HL-60/S4 (cell line): ENCODE data around the gene GAMT.
"Not testable (repeated sequence)": the region's sequence is repeated elsewhere in the genome, so short reads cannot be mapped to it uniquely, and the experiment has no call there.

Experiments
- in situ Hi-C: fragments of 300-500 bp; cut with MboI; formaldehyde crosslinking; loops from 2 replicates; pipeline ENCODE4 v1.14.3; 2022; ENCODE audit warnings: low sequenced_read_pairs

GAMT gene

DNA sequence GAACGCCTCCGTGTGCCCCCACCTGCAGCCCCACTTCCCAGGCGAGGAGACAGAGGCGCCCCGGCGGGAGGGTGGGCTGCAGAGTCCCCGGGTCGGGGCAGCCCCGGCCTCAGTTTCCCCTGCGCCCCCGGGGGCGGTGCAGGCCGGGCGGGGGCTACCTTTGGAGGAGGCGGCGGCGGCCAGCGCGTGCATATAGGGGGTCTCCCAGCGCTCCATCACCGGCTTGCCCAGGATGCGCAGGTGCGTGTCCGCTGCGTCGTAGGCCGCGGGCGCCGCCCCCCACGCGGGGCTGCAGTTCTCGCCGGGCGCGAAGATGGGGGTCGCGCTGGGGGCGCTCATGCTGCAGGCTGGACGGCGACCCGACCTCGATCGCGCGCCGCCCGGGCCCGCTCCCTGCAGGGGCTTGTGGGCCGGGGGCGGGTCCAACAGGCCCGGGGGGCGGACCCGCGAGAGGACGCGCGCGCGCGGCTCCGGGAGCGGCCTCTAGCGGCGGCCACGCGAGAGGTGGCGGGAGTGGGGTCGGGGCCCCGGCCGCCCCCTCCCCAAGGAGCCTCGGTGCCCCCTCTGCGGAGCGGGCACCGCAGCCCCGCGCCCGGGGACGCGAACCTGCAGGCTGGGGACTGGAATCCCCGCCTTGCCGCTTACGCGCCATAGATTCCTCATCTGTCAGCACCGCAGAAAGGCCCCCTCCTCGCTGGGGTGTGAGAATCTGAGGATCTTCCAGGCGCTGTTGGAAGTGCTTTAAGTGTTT lies at the start of gene GAMT:
TSS of gene GAMT (minus strand) at position 405 of the 751 bp plus-strand sequence. CDS start at position 339, 66 bp downstream.
- in situ Hi-C loops = no loop called here

- in situ Hi-C loops = no loop called here
Measured at GRCh38 chr19:1449467-1450442, 48.4 kb upstream of the GAMT start, which contains the start of gene APC2. TSS of gene APC2 (plus strand) at chr19:1450121. CDS start at chr19:1453002, 2,881 bp downstream.

DNA sequence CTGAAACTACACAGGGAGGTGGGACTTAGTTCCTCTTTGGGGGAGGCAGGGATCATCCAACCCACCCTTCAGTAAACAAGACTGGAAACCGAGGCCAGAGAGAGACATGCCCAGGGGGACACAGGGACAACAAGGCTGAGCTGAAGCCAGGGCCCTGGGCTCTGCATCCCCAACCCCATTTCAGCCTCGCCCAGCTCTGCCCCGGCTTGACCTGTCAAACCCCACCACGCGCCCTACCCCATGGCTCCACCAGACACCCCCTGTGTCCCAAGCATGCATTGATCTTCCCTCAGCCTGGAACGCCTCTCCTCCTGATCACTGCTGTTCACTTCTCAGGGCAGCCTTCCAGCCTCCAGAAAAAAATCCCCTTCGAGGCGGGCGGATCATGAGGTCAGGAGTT lies 46.6 kb upstream of the GAMT start:
- in situ Hi-C loops = no loop called here

DNA sequence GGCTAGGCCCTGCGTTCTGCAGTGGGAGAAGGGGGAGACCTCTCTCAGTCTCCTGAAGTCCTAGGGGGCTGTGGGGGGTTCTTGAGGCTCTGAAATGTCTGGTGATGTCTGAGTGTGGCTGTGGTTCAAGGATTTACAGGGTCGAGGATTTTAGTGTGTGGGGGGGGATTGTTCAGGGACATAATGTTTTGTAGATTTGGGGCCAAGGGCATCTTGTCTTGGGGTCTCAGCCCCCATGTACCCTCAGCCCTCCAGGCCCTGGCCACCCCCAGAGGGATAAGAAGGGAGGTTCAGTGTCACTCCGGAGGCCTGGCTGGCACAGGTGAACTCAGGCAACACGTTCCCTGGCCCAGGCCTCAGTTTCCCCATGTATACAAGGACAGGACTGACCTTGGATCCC lies 46.2 kb upstream of the GAMT start:
- in situ Hi-C loops = no loop called here

DNA sequence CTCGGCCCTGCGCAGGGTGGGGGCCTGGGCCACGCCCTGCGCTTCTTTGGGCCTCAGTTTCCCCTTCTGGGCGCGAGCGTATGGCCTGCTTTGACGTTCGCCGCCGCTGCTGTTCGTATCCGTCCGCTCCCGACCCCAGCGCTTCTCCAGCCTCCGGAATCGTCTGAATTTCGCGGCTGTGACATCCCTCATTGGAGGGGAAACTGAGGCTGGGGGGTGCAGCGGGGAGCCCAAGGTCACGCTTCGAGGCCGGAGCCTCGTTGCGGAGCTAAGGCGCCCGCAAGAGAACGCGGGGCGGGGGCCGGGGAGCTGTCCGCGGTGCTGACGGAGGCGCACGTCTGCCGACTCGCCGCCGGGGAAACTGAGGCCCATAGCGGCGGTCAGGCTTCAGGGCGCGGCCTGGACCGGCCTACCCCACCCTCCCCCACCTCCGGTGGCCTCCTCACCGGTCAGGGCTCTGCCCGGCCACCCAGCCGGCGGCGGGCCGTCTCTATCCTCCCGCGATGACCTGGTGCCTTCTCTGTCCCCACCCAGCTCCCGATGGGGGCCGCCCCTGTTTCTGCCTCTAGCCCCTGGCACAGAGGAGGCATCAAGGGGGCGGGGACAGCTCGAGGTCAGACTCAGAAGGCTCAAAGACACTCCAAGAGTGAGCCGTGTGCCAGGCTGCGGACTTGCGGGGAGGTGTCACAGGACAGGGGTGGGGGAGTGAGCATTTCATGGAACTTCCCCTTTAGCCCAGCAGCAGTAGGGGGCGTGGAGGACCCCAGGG lies 45.6 kb upstream of the GAMT start:
- in situ Hi-C loops = no loop called here

DNA sequence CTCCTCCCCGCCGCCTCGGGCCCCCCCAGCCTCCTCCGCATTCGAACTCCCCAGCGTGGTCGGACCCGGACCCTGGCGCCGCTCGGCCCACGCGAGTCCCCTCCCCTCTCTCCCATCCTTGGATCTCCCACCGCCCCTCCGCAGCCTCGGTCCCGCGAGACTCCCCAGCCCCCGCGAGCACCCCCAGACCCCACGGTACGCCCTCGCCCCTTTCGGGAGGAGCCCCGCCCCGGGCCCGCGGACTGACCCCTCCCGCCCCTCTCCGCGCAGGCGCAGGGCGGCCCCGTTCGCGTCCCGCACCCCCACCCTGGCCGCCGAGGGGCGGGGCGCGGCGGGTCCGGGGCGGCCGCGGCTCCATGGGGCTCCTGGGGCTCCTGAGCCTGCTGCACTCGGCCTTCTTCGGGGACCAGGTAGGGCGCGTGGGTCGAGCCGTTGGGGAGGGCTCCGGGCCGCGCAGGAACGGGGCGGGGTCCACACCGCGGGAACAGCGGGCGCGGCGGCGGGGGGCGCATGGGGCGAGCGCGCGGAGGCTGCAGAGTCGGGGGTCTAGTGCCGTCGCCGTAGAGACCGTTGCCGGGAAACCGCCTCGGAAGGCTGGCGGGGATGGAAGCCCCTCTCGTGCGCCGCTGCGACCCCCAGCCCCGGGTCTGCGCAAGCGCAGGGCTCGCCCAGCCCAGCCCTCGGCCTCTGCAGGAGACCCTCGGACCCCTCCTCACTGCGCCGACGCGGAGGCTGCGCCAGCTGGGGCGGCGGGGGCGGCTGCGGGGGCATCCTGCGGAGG lies 44.8 kb upstream of the GAMT start:
- in situ Hi-C loops = no loop called here

DNA sequence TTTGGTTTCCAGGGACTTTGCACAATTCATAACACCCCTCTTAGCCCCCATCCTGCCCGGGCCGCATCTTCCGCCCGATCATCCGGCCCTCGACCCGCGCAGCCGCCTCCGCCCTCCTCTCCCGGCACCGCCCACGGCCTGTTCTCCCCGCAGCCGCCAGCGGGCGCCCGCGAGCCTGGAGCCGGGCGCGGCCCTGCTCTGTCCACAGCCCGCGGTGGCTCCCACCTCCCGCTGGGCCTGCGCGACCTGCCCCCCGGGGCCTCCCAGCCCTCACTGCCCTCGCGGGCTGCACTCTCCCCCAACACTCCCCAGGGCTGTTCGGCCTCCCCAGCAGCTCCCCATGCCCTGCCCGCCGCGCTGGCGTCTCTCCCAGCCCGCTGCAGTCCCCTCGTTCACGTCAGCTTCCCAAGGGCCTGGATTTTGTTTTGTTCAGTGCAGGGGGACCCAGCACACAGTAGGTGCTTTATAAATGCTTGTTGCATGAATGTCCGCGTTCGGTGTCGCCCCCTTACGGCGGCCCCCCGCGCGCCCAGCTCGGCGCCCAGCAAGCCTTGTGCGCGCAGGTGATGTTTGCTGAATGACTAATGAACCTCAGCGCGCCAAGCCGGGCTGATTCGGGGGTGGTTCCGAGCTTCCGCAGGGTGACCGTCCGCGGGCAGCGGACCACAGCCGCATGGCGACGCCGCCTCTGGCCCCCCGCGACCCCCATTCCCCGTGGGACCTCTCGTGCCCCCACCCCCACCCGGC lies 44.0 kb upstream of the GAMT start:
- in situ Hi-C loops = no loop called here

DNA sequence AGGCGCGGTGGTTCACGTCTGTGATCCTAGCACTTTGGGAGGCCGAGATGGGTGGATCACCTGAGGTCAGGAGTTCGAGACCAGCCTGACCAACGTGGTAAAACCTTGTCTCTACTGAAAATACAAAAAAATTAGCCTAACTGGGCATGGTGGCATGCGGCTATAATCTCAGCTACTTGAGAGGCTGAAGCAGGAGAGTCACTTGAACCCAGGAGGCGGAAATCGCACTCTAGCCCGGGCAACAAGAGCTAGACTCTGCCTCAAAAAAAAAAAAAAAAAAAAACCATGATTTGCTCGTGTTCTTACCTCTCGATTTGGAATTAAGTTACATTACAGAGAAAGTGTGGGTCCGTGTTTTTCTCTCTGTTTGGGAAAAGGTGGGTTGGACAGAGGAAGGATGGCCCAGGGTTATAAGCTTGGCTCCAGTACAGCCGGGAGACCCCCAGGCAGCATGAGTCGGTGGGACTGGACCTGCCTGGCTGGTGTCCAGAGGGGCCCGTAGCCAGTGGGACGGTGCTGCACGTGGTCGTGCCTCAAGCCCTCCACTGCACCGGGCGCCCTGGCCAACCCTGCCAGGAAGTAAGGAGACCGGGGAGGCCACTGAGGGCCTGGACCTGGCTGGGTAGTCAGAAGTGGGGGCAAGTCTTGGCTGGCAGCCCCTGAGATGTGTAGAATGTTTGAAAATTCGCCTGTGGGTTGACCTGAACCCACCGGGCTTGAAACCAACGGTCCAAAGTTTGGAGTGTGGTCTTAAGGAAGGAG lies 40.5 kb upstream of the GAMT start:
- in situ Hi-C loops = no loop called here

- in situ Hi-C loops = no loop called here
Measured at GRCh38 chr19:1441022-1441426, 39.7 kb upstream of the GAMT start.

DNA sequence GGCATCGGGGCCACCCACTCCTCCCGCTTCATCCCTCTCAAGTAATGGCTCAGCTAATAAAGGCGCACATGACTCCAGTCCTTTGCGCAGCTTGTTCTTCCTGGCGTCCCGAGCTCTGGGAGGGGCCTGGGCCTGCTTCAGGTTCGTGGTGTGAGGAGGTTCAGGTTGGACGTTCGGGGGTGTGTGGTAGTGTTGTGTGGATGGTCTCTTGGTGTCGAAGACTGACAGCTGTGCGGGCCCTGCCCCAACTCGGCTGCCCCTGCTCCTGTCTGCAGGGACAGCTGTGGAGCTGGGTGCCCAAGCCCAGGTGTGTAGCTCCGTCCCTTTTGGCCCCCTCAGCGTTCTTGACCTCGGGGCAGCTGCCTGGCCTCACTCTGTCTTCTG lies 39.1 kb upstream of the GAMT start:
- in situ Hi-C loops = no loop called here

- in situ Hi-C loops = not testable (repeated sequence)
Measured at GRCh38 chr19:1439525-1440417, 38.4 kb upstream of the GAMT start.

- in situ Hi-C loops = no loop called here
Measured at GRCh38 chr19:1438933-1439354, 37.6 kb upstream of the GAMT start.

GRCh38 chr19:1438035-1438932 lies 36.9 kb upstream of the GAMT start, which contains the start of gene RPS15:
TSS of gene RPS15 (plus strand) at chr19:1438396. CDS start at chr19:1438426, 30 bp downstream.
- in situ Hi-C loops = no loop called here

DNA sequence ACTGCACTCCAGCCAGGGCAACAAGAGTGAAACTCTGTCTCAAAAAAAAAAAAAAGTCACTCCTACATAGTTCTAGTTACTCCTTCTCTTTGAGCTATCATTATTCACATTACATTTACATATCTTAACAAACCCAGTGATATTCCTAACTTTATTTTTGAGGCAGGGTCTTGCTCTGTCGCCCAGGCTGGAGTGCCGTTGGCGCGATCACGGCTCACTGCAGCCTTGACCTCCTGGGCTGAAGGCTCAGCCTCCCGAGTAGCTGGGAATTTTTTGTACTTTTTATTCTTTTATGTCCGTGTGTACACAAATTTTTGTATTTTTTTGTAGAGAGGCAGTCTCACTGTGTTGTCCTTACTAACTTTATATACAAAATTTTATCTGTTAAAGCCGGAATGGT lies 36.3 kb upstream of the GAMT start:
- in situ Hi-C loops = no loop called here

DNA sequence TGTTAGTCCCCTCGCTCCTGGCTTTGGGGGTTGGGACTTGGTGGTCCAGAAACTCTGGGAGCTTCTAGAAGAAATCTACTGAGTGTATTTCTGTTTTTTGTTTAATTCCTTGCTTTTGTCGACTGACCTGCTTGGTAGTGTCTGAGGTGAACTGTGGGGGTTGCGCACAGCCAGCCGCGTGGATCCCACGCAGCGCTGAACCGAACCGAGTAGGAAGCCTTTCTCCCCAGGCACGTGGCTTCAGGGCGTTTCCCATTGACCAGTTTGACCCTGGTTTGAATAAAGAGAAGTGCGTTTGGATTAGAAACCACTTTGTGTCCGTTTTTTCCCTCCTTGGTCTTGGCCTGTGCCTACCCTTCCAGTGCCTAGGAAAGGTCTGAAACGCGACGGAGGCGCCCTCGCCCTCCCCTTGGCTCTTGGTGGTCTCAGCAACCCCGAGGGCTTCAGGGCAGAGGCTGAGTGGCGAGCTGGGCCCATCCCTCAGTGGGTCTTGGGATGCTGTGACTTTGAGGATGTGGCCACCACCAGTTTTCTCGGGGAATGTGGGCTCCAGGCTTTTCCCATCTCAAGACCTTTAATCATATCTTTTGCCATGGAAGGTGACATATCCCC lies 34.1 kb upstream of the GAMT start:
- in situ Hi-C loops = no loop called here

DNA sequence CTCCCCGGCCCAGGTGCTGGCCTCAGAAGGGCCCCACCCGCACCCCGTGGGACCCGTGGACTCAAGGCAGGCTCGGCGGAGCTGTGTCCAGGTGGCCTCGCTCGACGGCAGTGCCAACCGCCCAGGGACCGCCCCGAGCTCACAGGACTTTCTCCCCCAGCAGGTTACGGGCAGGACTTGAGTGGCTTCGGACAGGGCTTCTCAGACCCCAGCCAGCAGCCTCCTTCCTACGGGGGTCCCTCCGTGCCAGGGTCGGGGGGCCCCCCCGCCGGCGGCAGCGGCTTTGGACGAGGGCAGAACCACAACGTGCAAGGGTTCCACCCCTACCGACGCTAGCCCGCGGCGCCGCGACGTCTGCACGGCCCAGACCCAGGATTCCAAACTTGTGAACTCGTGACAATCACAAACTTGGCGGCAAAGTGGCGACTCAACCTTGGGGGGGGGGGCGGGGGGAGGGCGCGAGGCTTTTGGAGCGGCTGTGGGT lies 33.3 kb upstream of the GAMT start:
- in situ Hi-C loops = no loop called here
